Activated T-cell treated with anti-CD3 and anti-CD28 coated beads for 48 hours (primary cell): ENCODE results near the gene NUDT16L1.

ENCODE experiments used
- DNase-seq: peaks from one replicate; pipeline ENCODE4 v3.0.0-alpha.2; 2020; ENCODE audit warnings: low read depth

The NUDT16L1 gene

DNA sequence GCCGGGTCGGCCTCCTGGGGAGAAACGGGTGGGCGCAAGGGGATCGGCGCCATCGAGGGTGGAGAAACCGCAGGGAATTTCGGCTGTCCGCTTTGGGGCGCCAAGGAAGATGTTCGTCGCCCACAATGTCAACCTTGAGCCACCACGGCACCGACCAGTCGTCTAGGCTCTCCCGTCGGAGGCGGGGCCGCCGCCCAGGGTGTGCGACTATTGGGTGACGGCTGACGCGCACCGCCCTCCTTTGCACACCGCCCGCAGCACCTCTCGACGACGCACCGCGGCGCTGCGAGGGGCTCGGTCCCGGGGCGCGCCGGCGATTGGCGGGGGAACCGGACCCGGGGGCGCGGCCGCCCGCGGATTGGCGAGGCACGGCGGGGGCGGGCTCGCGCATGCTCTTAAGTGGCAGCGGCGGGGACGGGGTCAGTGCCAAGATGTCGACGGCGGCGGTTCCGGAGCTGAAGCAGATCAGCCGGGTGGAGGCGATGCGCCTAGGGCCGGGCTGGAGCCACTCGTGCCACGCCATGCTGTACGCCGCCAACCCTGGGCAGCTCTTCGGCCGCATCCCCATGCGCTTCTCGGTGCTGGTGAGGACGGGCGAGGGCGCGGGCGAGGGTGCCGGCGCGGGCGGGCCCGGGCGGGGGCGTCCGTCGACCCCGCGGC, at the start of gene NUDT16L1:
NUDT16L1 (plus strand) TSS at position 267 of the 660 bp plus-strand sequence; CDS start at position 432, 165 bp downstream.
- peak; percentile 99 for DNase-seq

DNA sequence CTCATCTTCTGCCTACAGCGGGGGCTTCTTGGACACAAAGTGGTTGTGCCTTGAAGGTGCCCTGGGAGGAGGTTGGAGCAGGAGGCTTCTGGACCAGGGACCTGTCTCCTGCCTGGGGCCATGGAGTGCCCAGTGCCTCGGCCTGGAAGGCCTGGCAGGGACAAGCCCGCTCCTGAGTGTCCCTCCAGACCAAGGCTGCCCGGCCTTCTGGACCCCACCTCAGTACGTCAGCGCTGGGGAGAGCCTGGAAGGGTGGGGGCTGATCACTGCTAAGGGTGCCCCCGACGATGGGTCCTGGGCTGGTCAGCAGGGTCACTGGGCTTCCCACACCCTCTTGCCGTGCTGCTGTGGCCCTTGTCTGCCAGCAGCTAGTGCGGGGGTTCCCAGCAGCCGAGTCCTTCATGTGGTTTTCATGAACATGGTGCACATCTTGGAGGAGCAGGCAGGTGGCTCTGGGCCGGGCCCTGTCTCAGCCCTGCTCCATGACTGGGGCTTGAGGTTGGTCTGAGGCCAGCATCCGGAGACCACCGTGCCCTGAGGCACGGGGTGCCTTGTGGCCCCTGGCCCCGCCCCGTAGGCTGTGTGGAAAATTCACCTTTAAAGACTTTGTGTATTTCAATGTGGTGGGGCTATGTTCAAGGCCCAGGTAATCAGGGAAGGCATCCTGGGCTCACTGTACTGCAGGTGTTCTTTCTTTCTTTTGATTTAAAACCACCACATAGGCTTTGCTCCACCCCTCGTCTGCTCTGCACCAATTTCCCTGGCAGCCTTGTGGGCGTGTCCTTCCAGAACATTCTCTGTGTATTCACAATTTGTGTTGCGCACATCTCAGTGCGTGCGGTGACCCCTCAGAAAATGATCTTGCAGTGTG, 46.4 kb upstream of the NUDT16L1 start:
- DNase-seq = no peak

DNA sequence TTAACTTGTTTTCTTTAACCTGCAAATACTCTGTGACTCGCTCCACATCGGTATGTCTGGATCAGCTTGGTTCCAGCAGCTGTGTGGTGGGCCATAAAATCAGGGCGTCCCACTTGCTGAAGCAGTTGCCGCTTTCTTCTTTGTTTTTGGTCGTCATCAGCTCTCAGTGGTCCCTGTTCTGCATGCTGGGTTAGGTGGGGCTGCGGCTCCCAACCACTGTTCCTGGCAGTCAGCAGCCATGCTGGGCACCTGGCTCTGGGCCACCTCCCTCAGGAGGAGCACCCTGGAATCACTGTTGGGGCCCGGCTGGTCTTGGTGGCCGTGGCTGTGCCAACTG, 45.8 kb upstream of the NUDT16L1 start:
- no peak for DNase-seq

DNA sequence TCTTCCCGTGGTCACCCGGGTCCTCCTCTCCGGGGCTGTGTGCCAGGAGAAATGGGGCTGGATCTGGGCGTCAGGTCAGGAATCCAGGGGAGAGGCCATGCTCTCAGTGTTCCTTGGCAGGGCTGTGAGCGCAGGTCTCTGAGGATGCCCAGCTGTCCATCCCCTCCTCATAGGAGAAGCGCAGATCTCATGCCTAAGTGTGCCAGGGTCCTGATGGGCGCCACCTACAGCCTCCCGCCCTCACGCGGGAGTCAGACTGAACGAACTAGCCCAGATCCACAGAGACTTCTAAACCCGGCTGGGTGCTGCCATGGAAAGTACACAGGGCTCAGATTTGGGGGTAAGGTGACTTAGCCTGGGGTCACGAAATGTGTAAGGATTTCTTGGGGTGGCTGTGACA, 44.4 kb upstream of the NUDT16L1 start:
- no peak for DNase-seq

DNA sequence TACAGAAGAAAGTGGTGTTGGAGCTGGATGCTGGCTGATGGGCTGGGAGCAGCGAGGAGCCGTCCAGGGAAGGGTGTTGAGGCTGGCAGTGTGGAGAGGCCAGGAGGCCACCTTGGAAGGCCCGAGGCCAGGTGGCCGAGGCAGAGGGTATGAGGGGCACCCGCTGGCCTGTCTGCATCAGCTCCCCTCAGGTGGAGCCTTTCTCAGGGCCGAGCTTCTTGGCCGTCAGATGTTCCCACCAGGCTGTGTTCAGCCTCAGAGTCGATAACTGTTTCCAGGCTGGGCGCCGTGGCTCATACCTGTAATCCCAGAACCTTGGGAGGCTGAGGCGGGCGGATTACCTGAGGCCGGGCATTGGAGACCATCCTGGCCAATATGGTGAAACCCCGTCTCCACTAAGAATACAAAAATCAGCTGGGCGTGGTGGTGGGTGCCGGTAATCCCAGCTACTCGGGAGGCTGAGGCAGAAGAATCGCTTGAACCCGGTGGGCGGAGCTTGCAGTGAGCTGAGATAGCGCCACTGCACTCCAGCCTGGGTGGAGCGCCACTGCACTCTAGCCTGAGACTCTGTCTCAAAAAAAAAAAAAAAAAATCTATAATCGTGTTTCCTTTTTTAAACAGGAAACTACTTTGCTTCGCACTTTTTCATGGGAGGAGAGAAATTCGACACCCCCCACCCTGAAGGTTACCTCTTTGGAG, 43.5 kb upstream of the NUDT16L1 start:
- no peak for DNase-seq

DNA sequence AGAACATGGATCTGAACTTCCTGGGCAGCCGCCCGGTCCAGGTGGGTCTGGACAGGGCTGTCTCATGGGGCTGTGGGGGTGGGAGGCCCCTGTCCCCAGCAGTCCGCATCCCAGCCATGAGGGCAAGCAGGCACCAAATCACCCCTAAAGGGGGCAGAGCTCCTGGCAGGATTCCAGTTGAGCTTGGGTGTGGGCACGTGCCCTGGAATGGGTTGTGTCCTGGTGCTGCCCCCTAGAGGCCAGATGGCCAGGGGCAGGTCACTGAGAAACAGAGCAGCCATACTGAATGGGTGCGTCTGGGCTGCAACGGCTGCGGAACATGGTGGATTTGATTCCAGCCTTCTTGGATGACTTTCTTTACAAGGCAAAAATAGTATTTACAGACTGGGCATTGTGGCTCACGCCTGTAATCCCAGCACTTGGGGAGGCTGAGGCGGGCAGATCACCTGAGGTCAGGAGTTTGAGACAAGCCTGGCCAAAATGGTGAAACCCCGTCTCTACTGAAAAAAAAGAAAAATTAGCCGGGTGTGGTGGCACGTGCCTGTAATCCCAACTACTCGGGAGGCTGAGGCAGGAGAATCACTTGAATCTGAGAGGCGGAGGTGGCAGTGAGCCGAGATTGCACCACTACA, 42.8 kb upstream of the NUDT16L1 start:
- DNase-seq = peak; percentile 78

DNA sequence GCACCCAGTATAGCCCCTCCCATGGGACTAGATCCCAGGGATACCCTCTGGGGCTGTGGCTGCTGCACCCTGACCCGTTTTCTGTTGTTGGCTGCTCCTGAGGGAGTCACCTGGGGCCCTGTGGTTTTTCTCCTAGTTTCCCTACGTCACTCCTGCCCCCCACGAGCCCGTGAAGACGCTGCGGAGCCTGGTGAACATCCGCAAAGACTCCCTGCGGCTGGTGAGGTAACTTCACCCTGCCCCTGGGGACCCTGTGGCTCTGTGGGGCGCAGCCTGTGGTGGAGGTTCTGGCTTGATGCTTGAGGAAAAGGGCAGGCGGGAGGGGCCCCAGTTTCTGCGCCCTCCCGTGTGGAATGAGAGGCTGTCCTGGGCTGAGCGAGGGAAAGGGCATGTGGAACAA, 41.5 kb upstream of the NUDT16L1 start:
- no peak for DNase-seq

DNA sequence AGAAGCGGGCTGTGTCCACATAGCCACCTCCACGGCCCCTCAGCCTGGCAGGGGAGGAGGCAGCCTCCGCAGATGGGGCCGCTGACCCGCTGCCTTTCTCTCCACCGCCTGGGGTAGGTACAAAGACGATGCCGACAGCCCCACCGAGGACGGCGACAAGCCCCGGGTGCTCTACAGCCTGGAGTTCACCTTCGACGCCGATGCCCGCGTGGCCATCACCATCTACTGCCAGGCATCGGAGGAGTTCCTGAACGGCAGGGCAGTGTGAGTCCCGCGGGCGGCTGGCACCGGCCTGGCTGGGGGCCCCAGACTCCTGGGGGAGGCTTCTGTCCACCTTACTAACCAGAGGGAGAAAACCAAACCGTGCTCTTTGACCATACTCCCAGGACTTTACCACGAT, 40.8 kb upstream of the NUDT16L1 start:
- DNase-seq = no peak

DNA sequence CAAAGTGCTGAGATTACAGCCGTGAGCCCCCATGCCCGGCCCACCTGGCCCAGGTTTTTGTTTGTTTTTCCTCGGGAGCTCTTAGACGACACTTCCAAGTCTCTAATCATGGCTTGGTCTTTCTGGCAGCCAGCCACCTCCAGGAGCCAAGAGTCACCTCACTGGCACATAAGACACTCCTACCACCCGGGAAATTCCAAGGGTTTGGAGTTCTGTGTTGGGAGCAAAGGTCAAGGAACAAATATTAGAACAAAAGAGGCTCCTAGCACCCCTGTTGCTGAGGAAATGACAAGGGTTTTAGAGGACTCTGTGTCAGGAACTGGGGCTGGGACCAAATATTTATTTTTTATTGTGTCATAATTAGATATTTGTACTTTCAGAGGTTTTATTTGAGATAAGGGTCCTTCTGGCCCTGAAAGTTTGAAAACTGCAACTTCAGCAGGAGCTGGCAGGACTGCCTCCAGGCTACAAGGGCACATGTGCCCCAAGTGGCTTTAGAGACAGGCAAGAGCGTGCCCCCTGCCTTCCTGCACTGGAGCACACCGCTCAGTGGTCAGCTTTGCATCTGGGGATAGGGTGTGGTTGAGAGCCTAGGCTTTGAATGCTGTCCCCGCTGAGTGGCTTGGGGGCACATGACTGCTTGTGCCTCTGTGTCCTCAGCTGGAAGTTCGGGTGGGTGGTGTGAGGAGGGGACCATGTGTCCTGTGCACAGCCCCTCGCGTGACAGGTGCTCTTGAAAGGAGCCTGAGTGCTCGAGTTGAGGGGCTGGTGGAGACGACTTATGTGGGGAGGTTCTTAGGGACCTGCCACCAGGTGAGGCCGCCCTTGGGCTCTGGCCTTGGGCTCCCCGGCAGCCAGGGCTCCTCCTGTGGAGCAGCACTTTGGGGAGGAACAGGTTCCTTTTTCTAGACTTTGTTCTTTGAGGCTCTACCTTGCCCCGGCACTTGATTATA, 39.1 kb upstream of the NUDT16L1 start:
- no peak for DNase-seq

DNA sequence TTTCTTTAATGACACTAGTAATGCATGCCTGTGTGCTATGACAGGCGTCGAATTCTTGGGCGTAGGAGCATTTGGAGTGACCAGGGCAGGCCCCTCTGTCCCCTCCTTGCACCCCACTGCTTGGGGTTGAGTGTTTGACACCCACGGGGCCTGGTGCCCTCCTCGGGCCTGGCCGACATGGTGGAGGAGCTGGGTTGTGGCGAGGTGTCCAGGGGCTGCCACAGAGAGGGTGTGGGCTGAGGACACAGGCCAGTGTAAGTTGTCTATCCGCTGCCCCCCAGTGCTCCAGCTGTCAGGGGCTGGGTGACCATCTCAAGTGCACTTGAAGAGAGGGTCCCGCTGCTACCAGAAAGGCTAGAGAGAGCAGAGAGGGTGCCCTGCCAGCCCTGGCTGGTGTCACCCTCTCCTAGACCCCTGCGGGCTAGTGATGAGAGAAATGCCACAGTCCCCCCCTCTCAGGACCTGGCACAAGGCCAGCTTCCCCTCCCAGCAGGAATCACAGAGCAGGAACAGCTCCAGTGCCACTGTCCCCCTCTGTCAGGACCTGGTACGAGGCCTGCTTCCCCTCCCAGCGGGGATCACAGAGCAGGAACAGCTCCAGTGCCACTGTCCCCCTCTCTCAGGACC, 38.3 kb upstream of the NUDT16L1 start:
- no peak for DNase-seq

DNA sequence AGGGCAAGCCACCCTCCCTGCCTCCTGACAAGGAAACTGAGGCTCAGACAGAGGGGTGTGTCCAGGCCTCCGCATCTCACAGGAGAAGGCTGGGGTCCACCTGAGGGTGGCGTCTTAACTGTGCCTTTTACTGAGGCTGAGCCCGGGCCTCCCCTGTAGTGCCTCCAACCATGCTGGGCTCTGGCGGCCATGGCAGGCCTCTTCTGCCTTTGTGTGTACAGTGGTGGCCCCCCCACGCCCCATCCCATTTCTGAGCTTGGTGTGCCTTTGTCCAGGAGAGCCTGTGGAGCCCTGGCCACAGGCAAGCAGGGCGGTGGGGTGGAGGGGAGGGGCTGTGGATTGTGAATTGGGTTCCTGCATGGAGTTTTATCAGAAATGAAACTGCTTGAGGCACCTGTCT, 37.6 kb upstream of the NUDT16L1 start:
- DNase-seq = no peak

DNA sequence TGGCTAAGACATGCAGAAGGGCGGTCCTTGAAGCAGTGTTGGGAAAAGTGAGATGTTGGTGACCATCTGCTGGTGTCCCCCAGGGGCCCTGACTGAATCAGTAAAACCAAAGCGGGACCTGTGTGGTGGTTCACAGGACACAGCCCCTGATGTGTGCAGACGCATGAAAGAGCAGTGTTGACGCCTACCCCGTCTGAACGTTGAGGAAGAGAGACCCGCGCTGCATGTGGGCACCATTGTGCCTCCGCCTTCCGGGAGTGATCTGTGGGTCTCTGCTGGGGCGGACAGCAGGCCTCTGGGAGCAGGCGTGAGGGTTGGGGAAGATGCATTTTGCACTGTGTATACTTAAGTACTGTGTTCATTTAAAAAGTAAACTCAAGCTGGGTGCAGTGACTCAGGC, 37.1 kb upstream of the NUDT16L1 start:
- no peak for DNase-seq

DNA sequence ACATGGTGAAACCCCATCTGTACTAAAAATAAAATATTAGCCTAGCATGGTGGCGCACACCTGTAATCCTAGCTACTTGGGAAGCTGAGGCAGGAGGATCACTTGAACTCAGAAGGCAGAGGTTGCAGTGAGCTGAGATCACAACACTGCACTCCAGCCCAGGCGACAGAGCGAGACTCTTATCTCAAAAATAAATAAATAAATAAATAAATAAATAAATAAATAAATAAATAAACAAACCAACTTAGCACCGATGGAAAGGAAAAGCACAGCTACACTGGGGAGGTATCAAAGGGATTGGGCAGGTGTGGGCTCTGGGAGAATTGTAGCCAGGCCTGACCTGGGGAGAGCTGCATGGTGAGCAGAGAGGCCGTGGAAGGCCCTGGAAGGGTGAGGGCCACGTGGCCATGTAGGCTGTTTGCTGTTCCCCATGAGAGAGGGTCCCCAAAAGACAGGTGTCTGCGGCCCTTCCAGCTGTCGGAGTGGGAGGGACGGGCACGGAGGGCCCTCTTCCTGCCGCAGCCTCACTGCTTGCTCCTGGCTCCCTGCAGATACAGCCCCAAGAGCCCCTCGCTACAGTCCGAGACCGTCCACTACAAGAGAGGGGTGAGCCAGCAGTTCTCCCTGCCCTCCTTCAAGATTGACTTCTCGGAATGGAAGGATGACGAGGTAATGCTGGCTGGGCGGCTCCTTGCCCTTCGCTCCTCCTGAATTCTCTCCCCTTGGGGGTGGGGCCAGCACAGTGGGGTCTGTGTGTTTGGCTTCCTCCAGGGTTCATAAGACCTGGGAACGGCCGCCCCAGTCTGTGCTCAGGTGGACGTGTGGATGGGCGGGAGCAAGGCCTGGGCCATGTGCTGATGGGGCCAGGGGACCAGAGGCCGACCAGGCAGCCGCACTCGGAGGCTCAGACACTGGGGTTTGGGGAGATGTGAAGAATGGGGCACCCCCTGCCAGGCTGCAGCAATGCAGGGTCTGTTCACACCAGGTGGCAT, 36.4 kb upstream of the NUDT16L1 start:
- no peak for DNase-seq

DNA sequence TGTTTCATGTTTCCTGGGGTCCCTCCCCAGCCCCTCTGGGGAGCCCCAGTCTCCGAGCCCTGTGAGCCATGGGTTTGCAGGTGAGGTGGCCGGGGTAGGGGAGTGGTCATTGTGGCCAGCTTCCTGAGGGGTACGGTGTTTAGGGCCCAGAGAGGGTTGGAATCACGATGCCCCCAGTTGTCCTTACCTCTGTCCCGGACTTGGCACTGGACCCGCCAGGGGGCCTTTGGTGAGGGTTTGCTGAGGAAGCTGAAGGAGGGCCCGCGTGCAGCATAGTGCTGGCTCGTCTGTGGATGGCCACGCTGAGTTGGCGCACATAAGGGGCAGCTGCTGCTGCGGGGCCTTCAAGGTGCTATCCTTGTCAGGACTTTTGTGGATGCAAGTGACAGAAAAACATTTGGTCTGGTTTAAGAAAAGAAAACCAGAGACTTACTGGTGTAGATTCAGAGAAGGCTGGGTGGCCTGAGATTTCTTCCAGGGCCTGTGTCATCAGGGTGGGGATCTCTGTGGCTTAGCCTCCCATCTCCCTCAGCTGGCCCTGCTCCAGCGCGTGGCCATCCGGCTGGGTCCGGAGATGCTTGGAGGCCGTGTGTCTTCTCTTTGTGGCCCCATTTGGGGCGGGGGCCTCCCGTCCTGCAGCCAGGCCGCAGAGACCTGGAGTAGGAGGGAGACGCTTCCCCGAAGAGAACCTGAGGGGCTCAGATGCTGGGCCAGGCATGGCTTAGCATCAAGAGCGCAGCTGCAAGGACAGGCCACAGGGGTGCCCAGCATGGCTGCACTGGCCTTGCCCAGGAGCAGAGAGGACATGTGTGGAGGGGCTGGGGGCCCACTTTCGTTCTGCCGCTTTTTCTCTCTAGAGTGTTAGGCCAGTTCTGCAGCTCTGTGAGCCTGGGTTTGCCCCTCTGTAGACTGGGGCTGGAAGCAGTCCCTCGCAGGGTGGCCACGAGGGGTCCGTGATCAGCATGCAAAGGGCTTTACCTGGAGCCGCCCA, 33.7 kb upstream of the NUDT16L1 start:
- no peak for DNase-seq

DNA sequence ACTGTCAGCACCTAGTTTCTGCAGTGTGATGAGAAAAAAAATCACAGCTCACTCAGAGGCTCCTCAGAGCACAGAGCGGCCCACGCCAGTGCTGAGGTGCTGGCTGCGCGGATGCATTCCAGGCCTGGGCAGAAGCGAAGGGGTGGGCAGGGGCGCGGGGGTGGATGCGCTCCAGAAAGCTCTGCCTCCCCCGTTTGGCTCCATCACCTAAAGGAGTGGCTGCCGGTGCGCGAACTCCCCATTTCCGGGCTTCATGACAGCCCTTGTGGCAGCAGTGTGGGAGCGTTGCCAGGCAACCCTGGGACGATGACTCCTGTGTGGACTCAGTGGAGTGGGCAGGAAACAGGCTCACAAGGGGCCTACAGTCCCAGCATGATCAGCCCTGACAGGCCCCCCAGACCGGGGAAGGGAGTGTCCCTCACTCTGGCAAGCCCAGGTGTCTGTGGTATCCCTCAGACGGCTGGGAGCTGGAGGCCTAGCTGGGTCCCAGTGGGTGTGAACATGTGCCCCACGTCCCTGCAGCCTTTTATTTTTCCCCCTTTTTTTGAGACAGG, 32.8 kb upstream of the NUDT16L1 start:
- DNase-seq = peak; percentile 73

DNA sequence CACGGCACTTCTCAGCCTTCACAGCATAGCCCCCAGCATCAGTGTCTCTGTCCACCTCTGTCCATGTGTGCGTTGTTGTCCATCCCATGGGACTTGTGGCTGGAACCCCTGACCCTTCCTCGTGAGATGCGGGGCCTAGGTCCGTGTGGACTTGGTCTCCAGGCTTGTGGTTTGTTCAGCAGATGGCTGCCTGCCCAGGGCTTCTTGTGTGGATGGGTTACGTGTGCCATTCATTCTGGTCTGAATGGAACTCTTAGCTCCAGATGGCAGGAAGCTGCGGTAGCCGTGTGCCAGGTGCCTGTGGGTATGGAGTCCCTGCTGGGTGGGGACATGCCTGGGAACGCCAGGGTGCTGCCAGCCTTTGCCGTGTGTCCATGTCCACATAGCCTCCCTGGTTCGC, 31.7 kb upstream of the NUDT16L1 start:
- no peak for DNase-seq

DNA sequence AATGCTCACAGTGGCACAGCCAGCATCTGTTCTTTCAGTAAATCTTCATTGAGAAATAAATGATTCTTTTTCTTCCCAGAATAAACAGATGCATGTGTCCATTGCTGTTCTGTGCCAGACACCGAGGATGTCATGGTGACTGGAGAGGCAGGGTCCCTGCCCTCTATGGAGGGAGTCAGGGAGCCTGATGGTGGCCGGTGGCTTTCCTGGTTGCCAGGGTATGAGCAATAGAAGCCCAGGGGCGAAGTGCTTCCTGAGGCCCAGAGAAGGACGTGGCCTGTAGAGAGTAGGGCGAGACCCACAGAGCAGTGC, 29.9 kb upstream of the NUDT16L1 start:
- no peak for DNase-seq

DNA sequence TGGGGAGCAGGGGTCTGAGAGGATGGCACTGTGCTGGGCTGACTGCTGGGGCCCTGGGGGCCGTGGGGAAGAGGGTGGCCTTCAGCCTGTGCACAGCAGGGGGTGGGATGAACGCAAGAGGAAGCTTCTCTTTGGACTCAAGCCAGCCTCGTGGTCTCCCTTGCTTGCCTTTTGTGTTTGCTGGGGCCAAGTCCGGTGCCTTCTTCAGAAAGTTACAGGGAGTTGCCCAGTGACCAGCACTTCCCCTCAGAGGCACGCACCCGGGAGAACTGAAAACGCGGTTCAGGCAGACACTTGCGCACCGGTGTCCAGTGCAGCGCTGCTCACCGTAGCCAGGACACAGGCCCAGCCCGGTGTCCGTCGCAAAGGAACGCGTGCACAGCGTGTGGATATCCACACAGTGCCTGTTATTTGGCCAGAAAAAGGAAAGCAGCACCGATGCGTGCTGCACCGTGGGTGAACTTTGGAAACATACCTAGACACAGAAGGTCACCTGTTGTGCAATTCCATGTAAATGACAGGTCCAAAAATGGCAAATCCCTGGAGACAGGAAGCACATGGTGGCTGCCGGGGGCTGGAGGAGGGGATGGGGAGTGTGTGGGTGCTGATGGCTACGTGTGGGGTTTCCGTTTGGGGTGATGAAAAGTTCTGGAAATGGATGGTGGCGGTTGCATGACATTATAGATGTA, 29.4 kb upstream of the NUDT16L1 start:
- no peak for DNase-seq
